LNCaP clone FGC (cell line): ENCODE results near the gene TMED7.
"Not testable (repeated sequence)": the region's sequence is repeated elsewhere in the genome, so short reads cannot be mapped to it uniquely, and the experiment has no call there.

Experiments used
- DNase-seq: peaks from one replicate; pipeline ENCODE4 v3.0.0-alpha.2; 2011; ENCODE audit warnings: low read depth
- H3K4me3 ChIP-seq: 2 replicates; pipeline ENCODE4 v1.5.1; 2011; ENCODE audit warnings: mild to moderate bottlenecking, low read depth, low read length, control low read depth
- CTCF ChIP-seq: IDR thresholded peaks from 2 replicates; pipeline ENCODE4 v1.5.1; 2012; ENCODE audit warnings: mild to moderate bottlenecking; ENCODE audit not compliant: control insufficient read depth, insufficient read depth; ENCODE audit errors: extremely low read depth

Gene TMED7

GRCh38 chr5:115625579-115626444 is at the start of gene TMED7:
TSS of gene TMED7 (minus strand) at chr5:115626036. CDS start at chr5:115625792, 244 bp downstream.
- peak; percentile 94 for DNase-seq
- peak within 1 kb of the TSS; percentile 89 for H3K4me3 ChIP-seq
- no peak for TF ChIP-seq CTCF

- DNase-seq, H3K4me3 ChIP-seq: not testable (repeated sequence)
These were observed 48.9 kb upstream of the TMED7 start for GRCh38 chr5:115674782-115675181.

GRCh38 chr5:115673596-115673995 is 47.8 kb upstream of the TMED7 start:
- H3K4me3 ChIP-seq, result no peak overlapping the region
- no peak for DNase-seq
- TF ChIP-seq CTCF, result no peak

- no peak overlapping the region for H3K4me3 ChIP-seq
- no peak for TF ChIP-seq CTCF
- no peak for DNase-seq
These were observed 46.1 kb upstream of the TMED7 start for GRCh38 chr5:115671939-115672338.

GRCh38 chr5:115666023-115666422 is 40.2 kb upstream of the TMED7 start:
- no peak overlapping the region for H3K4me3 ChIP-seq
- no peak for DNase-seq
- no peak for TF ChIP-seq CTCF

GRCh38 chr5:115661563-115661962 is 35.7 kb upstream of the TMED7 start:
- H3K4me3 ChIP-seq, result no peak overlapping the region
- DNase-seq, result no peak
- TF ChIP-seq CTCF, result no peak

GRCh38 chr5:115661101-115661500 is 35.3 kb upstream of the TMED7 start:
- H3K4me3 ChIP-seq, result no peak overlapping the region
- DNase-seq, result no peak
- TF ChIP-seq CTCF, result no peak
